Lower leg skin (tissue), 3 donors: ENCODE results near the gene SH2D3A.

Experiments used
- CTCF ChIP-seq, 3 donors: fragments of 450-650 bp; IDR thresholded peaks; one replicate each; pipeline ENCODE4 v1.5.1; 2016; ENCODE audit warnings: antibody characterized with exemption in 3 of 3, mild to moderate bottlenecking in 3 of 3, moderate library complexity in 2 of 3
- POLR2A ChIP-seq, 2 donors: fragments of 450-650 bp; IDR thresholded peaks; one replicate each; pipeline ENCODE4 v1.6.1; 2016 to 2017; ENCODE audit warnings: antibody characterized with exemption in 2 of 2, mild to moderate bottlenecking in 1 of 2, moderate library complexity in 1 of 2

- TF ChIP-seq CTCF (IDR thresholded peaks at IDR 0.05) = no peak
- TF ChIP-seq POLR2A (IDR thresholded peaks at IDR 0.05) = no peak
Observed at GRCh38 chr19:6787393-6787792, 20.2 kb upstream of the SH2D3A start.
